Activated effector memory CD4-positive, alpha-beta T cell treated with anti-CD3 and anti-CD28 coated beads, Interleukin-2, amount 50 U/mL, for 16 hours (primary cell): ENCODE data around the gene TCAIM.

ENCODE experiments used
- DNase-seq: peaks from one replicate; pipeline ENCODE4 v3.0.0-alpha.2; 2020

The TCAIM gene, protein sequence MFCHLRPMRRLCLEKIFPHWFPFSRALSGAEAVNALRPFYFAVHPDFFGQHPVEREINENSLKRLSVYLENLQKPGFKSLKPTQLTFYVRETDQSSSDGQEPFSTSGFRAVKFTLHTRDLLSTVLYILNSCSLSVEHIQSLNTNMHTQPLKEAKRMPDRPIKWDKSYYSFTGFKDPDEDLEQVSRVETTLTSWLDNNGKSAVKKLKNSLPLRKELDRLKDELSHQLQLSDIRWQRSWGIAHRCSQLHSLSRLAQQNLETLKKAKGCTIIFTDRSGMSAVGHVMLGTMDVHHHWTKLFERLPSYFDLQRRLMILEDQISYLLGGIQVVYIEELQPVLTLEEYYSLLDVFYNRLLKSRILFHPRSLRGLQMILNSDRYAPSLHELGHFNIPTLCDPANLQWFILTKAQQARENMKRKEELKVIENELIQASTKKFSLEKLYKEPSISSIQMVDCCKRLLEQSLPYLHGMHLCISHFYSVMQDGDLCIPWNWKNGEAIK

DNA sequence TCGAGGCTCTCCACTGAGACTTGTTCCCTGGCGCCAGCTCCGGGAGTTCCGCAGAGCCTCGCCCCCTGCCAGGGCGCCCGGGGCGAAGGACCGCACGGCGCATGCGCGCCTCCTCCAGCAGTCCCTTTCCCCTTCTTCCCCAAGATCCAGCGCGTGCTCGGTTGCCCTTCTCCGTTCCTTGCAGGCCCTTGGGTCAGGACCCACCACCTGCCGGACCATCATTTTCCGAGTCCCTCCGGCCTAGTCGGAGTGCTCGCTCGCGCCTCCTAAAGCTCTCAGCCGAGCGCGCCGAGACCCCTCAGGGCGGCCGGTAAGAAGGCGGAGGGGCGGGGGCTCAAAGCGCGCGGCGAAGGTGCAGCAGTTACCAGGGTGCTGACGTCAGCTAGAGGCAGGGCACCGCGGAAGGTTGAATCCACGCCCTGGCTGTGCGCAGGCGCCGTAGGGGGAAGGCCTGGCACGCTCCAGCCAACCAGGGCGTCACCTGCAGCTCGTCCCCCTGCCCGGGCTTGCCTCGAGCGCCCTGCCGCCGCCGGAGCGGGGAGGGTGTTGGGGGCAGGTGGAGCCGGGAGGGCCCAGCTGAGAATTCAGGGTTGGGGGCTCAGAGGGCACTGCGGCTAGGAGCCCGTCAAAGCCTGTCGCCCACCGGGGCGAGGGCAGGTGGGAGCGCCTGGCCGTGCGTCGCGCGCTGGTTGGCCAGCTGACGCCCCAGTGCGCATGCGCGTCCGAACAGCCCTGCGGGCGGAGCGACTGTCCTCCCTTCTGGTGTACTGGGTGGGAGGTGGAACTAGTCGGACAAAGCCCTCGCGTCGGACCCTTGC, at the start of gene TCAIM:
TCAIM (plus strand) TSS at position 757 of the 818 bp plus-strand sequence. CDS start 16,017 bp downstream, outside the sequence.
- DNase-seq = peak; percentile 99

DNA sequence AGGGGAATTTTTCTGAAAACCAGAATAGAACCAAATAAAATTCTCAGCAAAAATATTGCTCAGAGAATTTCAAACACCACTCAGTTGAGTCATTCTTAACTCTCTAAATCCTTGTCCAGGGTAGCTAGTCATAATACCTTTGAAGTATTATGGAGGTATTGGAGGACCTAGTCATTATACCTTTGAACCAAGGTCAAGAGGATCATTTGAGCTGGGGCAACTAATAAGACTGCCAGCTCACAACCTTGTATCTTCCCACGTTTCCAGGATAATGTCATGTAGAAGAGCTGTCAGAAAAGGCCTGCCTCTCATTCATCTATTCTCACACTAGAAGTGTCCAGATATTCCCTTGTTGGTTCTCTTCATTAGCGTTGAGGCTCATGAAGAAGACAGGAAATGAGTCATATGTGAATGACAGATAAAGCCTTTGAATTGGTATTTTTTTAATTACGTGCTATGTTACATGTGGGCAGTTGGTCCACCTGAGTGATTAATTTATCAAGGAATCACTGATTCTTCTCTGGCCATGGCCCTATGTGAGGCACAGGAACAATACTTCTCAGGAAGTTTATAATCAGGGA, 48.6 kb upstream of the TCAIM start:
- no peak for DNase-seq

DNA sequence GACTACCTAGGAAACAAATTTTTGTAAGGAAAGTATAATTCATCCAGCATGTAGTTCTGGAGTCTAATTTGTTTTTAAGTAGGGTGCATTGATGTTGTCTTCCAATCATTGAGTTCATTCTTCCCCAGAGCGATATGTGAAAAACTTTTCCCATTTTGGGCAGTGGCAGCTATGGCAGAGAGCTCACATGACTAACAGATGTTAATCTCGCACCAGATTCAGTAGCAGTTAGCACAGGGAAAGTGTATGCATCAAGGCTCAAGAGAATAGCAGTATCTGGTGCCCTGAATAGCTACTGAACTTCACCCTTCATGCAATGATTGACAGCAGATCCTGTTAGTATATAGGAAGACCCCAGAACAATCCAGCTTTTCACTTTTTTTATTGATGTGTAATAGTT, 46.3 kb upstream of the TCAIM start:
- DNase-seq = no peak

DNA sequence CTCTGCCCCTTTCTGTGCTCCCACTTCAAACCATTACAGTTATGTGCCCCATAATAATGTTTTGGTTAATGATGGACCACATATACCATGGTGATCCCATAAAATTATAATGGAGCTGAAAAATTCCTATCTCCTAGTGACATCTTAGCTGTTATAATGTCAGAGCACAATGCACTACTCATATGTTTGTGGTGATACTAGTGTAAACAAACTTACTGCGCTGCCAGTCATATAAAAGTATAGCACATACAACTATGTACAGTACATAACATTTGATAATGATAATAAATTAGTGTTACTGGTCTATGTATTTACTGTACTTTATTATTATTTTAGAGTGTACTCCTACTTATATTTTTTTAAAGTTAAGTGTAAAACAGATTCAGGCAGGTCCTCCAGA, 45.6 kb upstream of the TCAIM start:
- DNase-seq = no peak

DNA sequence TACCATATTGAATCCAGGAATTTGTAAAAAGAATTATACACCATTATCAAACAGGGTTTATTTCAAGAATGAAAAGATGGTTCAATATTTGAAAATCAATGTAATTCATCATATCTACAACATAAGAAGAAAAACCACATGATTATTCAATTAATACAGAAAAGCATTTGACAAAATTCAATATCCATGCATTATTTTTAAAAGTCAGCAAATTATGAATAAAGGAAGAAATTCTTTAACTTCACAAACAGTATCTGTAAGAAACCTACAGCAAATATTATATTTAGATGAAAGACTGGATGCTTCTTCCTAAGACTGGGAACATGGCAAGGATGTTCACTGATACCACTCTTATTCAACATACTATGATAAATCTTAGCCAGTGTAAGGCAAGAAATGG, 41.3 kb upstream of the TCAIM start:
- no peak for DNase-seq

DNA sequence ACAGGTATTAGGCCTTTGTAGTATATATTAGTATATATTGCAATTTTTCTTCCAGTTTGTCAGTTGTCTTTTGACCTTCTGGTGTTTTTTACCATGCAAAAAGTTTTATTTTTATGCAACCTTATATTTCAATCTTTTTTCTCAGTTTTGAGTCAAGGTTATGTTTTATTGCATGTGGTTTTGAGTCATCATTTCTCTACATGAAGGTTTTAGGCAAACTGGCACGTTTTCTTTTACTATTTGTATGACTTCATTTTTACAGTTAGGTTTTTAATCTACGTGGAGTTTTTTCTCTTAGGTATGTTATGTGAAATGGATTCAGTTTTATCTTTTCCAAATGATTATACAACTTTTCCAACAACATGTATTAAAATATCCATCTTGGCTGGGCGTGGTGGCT, 36.8 kb upstream of the TCAIM start:
- DNase-seq = no peak

DNA sequence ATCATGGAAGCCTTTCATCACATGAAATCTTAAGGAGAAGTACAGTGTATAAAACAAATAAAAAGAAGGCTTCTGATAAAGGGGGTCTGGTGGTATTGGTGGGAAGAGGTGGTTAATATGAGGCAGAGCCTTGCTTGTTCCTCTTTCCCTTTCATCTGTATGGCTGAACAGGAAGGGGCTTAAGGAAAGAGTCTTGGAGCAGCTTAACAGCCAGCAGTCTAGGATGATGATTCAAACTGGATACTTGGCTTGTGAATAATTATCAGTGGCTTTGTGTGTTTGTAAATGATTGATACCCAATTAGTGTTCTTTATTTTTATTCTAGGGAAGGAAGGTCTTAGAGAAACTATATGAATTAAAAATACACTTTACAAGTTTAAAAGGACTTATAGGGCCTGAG, 29.1 kb upstream of the TCAIM start:
- DNase-seq = no peak

DNA sequence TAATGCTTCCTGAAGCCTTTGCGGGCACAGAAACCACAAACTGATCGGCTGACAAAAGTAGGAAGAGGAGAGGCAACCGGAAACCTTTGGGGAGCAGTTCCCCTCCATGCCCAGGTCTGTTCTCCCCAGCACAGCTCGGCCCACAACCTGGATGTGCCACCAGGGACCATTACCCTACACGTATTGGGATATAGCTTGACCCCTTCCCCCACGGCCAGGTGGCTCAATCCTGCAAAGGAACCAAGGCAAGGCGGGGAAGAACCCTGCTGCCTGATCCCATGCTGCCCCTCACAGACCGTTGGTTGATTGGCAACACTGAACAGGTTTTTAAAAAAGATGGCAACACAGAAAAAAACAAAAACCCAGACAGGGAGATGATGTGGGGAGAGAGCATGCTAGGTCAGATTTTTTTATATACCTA, 19.7 kb upstream of the TCAIM start:
- no peak for DNase-seq

DNA sequence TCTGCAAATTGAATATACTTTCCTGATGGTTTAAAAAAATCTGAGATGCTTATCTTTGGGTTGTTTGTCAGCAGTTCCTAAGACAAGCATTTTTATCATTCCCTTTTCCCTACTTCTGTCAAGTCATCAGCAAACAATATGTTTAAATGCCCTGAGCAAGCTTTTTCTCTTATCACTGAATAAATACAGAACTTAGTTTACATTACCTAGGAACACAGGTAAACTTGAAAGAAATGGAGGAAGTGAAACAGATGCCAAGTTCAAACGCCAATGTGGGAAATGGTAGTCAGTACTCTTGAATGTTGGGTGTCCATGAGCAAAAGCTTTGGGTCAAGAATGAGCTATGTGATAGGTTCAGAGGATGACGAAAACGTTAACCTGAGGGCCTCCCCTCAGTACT, 17.2 kb upstream of the TCAIM start:
- DNase-seq = no peak

DNA sequence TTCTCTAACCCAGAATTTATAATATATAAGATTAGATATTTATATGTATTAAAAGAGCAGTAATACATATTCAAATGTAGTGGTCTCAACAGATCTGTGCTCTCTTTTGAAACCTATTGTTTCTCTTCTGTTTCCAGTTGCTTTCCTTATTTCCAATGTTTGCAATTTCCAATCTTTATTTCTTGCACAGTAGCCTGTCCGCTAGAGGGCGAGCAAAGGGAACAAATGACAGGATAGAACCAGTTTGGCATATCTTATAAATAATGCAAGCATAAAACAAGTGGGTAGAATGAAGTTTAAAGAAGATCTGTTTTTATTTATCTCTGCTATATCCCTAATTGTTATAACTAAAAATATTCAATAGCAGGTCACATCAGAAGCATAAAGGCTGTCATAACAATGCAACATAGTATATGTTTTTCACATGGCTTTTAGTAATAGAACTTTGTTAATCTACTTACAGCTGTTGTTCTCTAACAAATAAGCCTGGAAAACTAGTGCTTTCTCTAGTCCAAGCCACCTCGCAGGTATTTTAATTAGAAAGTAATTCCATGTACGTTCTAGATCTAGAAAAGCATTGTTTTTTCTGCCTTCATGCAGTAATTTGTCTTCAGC, 15.1 kb upstream of the TCAIM start:
- DNase-seq = peak; percentile 79

DNA sequence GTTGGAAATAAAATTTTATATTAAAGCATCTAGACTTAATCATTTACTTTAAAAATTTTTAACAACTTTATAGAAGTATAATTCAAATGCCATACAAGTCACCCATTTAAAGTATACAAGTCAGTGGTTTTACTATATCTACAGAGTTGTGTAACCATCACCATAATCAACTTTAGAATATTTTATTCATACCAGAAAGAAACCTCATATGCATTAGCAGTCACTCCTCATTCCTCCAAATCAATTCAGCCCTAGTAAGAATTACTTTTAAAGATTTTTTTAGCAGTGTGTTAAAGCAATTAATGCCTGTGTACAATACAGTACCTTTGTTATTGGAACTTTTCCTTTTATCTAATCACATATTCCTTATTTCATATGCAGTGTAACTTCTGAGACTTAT, 14.0 kb upstream of the TCAIM start:
- no peak for DNase-seq

DNA sequence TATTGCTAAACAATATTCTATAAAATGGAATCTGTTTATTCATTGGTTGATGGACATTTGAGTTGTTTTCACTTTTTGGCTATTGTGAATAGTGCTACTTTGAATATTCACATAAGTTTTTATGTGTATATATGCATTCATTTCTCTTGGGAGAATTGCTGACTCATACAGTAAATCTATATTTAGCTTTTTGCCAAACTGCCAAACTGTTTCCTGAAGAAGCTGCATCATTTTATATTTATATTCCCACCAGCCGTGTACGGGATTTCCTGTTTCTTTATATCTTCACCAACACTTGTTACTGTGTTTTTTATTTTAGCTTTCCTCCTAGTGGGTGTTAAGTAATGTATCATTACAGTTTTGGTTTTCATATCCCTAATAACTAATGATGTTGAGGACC, 12.5 kb upstream of the TCAIM start:
- DNase-seq = no peak

DNA sequence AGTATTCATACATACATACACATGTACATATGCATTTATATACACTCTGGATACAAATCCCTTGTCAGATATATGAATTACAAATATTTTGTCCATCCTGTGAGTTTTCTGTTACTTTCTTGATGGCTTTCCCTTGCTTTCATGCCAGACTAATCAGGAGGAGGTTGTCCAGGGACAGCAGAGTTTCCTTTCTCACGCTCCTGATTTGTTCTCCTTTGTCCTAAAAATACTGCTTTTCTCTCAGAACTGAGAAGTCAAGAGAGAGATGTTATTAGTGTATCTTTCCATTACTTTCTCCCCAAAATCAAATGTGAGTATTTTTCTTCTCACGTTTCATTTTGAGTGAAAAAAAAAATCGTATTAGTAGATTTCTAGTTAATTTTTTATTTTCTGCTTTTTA, 12.1 kb upstream of the TCAIM start:
- DNase-seq = no peak

DNA sequence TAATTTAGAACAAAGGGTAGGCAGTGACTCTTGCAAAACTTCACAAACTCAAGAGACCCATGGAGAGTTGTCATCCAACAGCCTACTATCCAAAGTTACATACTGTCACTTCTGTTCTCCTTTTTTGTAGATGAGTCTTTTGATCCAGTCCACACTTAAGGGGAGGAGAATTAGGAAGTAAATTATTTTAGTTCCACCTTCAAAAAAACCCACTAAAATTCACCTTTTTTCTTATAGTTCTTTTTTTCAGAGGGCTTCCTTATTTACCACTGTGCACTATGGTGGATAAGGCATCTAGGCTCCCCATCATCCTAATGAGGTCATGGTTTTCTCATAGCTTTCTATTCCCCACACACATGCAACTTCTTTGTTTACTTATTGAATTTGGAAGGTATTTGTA, 8.6 kb upstream of the TCAIM start:
- DNase-seq = no peak

DNA sequence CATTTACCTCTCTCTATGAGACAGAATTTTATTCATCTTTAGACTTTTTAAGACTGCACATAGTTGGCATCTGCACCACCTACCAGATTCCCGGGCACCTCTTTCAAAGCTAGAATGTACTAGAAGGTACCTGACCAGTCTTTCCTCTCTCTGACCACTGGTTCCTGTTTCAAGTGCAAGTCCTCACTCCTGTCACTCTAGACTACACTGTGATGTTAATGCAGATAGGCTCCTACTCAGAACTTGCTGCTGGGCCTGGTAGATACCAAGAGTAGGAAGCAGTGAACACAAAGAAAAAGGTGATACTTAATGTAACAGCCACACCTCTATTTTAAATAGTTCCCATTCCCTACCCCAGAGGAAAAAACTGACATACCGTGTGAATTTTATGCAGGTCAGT, 8.1 kb upstream of the TCAIM start:
- DNase-seq = no peak

DNA sequence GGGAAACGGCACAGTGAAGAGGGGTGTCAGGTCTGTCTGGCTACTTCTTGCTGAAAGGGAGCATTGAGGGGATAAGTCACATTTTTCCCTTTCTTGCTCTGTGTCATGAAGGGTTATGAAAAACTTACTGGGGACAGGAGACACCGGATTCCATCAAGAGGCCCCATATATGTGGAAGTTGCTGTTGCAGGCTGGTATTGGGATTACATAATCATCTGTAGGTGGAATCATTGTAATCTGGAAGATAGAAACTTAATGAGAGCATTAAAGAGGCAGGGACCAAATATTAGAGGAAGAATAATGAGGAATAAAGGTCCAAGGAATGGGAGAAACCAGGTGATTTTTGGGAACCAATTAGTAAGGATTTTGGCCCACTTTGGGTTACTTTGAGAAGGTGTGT, 4.2 kb upstream of the TCAIM start:
- no peak for DNase-seq

DNA sequence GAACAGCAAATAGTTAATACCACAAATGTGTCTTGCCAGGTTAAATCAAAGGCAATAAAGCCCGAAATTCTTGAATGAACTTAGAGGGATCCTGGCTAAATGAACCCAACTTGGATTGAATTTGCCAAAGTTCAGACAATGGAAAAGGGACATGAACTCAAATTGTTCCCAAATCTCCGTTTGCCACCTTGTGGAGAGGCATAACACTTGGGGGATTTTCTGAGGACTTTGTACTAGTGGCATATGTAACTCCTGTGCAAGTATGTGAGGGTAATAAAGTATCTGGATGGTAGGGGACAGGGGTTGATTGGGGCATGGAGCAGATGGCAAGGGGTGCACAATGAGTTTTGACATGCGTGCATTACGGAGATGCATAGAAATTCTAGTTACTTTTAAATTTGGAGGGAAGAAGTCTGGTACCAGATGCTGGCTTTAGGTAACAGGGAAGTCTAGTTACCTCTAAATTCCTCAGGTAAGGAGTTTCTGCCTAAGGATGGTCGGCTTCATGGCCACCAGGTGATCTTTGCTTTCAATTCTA, 1.2 kb upstream of the TCAIM start:
- DNase-seq = no peak

DNA sequence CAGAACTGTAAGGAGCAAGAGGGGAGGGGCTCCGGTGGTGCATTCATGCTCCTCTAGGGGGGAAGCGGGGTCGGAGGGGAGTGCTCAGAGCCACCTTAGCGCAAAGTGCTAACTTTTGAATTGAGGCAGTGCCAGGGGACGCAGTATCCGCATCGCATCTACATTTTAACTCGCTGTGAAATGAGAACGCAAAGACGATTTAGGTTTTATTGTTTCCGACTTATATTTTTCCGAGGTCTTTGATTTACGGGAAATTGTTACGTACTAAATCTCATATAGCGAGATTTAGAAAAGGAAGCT, 212 bp downstream of the TCAIM start:
- no peak for DNase-seq

DNA sequence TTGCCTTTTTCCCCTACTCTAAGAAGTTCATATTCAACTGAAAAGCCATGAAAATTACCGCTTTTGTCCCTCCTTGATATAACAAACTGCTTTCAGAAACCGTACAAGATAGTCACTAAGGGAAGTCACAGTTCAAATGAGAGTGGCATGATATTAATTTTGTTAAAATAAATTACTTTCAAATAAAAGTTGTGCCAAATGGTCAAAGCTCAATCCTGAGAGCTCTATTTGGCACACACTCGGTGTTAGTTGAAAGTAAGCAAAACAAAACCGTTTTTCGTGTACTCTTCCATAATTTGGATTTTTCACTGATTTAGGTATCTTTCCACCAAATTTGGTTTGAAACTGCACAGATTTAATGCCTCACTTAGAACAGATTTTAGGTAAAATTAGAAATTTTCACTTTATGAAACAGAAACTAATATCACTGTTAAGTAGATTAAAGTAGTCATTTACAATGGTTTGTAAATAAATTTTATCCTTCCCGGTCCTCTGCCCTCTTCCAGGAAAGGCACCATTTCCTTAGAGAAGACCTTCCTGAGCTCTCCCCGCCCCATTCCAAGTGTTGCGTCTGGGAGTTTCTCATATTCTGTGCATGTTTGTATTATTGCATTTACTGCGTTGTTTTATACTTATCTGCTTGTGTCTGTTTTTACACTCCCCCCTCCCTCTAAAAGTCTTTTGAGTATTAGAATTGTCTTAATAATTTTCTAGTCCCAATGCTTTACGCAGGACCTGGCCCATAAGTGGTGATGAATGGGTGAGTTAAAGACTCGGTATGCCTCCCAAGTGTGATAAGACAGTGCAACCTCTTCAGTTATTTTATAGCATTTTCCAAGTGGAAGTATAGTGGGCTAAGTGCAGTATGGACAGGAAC, 853 bp downstream of the TCAIM start:
- no peak for DNase-seq

DNA sequence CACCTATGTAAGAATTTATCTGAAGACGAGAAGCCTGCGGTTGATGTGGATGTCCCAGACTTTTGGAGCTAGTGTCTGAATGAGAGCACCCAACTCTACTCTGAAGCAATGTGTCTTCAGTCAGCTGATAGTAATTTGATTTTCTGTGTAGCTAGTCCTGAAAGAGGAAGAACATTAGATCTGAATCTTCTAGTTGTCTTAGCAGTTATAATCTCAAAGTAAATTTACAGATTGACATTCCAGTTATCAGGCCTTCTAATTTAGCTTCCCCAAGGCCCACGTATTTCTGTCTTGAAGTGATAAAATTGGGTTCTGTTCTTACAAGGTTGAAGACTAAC, 1.5 kb downstream of the TCAIM start:
- no peak for DNase-seq

DNA sequence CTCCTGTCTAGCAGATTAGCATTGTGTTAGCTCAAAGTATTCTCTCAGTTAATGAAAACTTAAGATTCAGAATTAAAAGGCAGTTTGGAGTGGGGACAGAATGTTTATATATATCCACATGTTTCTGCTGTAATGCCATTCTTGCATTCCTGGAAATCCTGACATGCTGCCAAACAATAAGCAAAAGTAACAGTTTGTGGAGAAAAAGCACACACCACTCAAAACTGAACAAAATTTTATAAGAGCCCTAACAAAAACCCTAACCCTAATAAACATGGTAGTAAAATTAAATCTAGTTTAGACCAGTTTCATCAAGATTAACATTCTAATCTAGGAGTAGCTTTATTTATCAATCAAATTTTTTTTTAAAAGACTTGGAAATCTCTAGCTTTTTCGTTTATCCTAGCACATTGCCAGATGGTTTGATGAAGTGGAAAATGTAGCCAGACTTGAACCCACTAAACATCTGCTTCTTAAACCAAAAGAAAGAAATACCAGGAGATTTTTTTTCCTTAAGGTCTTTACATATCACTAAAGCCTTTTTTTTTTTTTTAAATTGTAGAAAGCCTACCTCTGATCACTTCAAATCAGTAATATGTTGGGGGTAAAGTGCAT, 3.7 kb downstream of the TCAIM start:
- DNase-seq = no peak

DNA sequence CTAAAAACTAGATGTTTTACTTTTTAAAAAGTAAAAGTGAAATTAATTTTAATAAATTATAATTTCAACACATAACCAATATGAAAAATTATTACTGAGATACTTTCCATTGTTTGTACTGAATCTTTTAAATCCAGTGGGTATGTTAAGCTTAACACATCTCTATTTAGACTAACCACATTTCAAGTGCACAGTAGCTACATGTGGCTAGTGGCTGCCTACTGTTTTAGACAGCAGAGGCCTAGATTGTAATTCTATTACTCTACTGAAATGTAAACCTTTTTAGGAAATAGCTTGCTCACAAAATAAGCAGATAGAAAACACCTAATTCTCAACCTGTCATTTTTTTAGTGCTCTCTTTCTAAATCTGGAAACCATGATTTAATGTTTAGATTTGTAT, 4.9 kb downstream of the TCAIM start:
- DNase-seq = no peak
